A549 treated with AZD9567 at 1 μM for 4 hours (cell line): Measurements from ENCODE around the gene CLEC4F. TPM values are rescaled to one million over a fixed set of nuclear protein-coding genes. Genes with fewer than 3 reads are reported as not detected.

Source experiments
- total RNA-seq: library from RNA; stranded (reverse); fragments of 200-300 nt; extraction: Qiagen RNA extraction; gene quantifications from 5 replicates; pipeline ENCODE4 v1.2.3, GENCODE V29; 2022; ENCODE audit not compliant: insufficient read depth

The CLEC4F gene, protein sequence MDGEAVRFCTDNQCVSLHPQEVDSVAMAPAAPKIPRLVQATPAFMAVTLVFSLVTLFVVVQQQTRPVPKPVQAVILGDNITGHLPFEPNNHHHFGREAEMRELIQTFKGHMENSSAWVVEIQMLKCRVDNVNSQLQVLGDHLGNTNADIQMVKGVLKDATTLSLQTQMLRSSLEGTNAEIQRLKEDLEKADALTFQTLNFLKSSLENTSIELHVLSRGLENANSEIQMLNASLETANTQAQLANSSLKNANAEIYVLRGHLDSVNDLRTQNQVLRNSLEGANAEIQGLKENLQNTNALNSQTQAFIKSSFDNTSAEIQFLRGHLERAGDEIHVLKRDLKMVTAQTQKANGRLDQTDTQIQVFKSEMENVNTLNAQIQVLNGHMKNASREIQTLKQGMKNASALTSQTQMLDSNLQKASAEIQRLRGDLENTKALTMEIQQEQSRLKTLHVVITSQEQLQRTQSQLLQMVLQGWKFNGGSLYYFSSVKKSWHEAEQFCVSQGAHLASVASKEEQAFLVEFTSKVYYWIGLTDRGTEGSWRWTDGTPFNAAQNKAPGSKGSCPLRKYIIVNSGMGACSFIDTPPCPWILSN
- total RNA-seq = not detected in 5 replicates

DNA sequence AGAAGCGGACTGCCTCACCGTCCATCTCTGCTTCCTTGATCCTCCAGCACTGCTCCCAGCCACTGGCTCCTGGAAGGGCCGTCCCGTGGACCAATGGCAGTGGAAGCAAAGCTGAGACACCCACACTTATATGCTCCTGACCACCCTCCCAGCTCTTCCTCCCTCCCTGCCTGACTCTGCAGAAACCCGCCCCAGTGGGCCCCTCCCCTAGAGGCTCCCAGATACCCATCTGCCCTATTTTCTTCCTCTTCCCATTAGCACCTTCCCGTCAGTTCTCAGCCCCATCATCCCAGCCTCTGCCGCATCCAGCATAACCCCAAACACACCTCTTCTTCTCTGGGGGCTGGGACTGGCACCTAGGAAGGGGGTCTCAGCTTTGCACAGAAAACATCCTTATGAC is at the start of gene CLEC4F:
Gene CLEC4F, minus strand, starts transcription at position 101 of the 400 bp plus-strand sequence. Its CDS starts 76 bp downstream, at position 25.

DNA sequence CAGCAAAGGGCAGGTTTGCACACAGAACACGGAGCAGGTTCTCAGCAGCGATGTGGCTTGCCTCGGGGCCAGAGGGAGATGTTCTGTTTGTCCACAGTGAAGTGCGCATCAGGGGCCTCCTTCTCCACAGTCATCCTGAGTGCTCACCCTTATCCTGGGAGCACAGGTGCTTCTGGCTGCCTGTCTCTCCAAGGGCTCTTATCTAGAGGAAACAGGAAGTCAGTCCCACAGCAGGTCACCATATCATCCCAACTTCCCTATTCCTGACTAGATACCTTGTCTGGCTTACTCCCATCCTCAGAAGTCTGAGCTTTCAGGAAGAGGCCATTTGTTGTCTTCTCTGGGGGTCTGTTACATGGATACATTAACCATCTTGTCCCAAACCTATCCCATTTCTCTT is 15.2 kb upstream of the CLEC4F start, which contains the start of gene CD207:
Gene CD207, minus strand, starts transcription at position 174 of the 400 bp plus-strand sequence. Its CDS starts 40 bp downstream, at position 134.

DNA sequence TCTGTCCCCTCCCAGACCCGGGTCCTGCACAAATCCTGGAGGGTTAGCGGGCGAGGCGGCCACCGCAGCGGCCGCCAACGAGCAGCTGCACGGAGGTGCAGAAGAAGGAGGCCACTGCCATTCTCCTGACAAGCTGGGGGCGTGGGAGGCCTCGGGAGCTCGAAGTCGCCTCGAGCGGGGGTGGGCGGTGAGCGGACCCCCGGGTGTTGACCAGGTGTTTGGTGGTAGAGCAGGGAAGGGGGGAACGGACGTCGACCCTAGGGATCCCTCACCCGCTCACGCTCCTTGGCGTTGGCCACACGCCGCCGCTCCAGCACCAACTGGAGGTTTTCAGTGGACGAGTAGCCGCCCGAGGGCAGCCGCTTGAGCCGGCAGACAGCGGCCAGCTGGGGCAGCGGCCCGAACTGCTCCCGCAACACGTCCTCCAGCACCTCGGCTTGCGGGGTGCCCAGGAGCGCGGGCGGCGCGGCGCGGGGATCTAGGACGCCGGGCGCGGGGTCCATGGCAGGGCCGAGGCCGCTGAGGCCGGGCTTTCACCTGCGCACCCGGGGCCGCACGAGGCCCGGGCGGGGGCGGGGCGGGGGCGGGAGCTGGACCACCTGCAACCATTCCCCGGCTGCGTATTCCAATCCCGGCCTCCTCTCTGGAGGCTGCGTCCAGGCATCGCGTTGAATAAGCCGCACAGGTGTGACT is 30.1 kb downstream of the CLEC4F start, which contains the start of gene FIGLA:
Gene FIGLA, minus strand, starts transcription at position 508 of the 693 bp plus-strand sequence. Its CDS starts 5 bp downstream, at position 503.

DNA sequence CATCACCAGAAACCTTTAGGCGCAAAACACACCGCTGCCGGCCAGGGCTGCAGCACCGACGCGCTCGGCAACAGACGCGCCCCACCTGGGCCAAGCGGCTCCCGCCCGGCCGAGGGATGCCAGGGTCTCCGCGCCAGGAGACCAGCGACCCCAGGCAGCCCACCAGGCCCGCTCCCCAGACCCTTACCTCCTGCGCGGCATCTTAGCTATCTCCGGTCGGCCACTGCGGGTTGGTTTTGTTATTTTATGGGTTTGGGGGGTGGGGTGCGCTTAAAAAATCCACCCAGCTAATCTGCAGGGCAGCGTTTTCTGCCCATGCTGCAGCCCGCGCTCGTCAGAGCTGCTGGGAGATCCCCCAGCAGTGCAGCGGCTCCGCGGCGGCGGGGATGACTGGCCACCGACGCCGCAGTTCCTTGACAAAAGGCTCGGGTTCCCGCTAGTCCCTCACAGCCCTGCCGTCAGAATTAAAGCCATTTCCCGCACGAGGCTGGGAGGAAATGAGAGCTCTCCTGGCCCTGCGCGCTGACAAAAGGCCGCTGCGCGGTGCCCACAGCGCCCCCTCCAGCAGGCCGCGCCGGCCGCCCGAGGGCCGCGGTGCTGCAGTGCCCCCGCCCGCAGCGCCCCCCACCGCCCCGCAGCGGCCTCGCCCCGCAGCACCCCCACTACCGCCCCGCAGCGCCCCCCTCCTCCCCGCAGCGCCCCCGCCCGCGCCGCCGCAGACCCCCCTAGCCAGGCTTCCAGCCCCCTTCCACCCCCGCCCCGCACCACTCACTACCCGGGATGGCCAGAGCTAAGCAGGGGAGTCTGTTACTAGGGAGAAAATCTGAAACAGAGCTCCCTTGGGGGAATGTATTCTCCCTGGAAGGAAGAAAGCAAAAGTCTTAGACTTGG is 52.5 kb downstream of the CLEC4F start, which contains the start of gene ADD2:
Gene ADD2, minus strand, starts transcription at position 502 of the 891 bp plus-strand sequence. CDS start 61,792 bp downstream, outside the sequence.

Other genes starting within 250 kb of the CLEC4F start
- 19.8 to 26.2 TPM (median 25.2 TPM) in 5 replicates for gene ADD2, start 52.4 kb downstream of the CLEC4F start, total RNA-seq
- not detected in 5 replicates for gene FIGLA, start 30.0 kb downstream of the CLEC4F start, total RNA-seq
- gene CD207, start 15.2 kb upstream of the CLEC4F start, total RNA-seq = not detected in 5 replicates
- gene VAX2, start 80.0 kb upstream of the CLEC4F start, total RNA-seq = 2.9 to 6.1 TPM (median 4.7 TPM) in 5 replicates
- 2.0 to 2.4 TPM (median 2.3 TPM) in 4 of 5 replicates, not detected in the other for gene ATP6V1B1, start 115.3 kb upstream of the CLEC4F start, total RNA-seq
- 0.05 to 0.11 TPM (median 0.09 TPM) in 4 of 5 replicates, not detected in the other for gene ANKRD53, start 158.0 kb upstream of the CLEC4F start, total RNA-seq
- gene TEX261, start 174.3 kb upstream of the CLEC4F start, total RNA-seq = 75.0 to 86.1 TPM (median 83.6 TPM) in 5 replicates
- gene NAGK, start 248.0 kb upstream of the CLEC4F start, total RNA-seq = 81.6 to 103 TPM (median 91.6 TPM) in 5 replicates